Measurements from ENCODE around the gene CTBP1. TPM values are rescaled to one million over a fixed set of nuclear protein-coding genes. Genes with fewer than 3 reads are reported as not detected.

CTBP1 gene
- total RNA-seq, 1 donor from 2014 or later = 165 TPM

- H3K27me3 Mint-ChIP-seq (ENCODE audit: unreplicated experiment) = peaks cover 22% of the 10 kb centered on the region
Observed at GRCh38 chr4:1170976-1171310, 78.0 kb downstream of the CTBP1 start.

GRCh38 chr4:1170156-1170975 is 78.6 kb downstream of the CTBP1 start:
- H3K9me3 Mint-ChIP-seq (ENCODE audit: unreplicated experiment) = no peaks in the 10 kb centered on the region
- no peaks in the 10 kb centered on the region for H3K36me3 Mint-ChIP-seq (ENCODE audit: low read depth, unreplicated experiment)
- no peaks in the 10 kb centered on the region for H3K4me1 Mint-ChIP-seq (ENCODE audit: unreplicated experiment)
- no peak overlapping the region for H3K27ac Mint-ChIP-seq (ENCODE audit: unreplicated experiment)
- H3K4me3 Mint-ChIP-seq (ENCODE audit: unreplicated experiment) = no peak overlapping the region
- DNase-seq (ENCODE audit: low spot score) = no peak
- H3K27me3 Mint-ChIP-seq (ENCODE audit: unreplicated experiment) = peaks cover 23% of the 10 kb centered on the region
- no peak for TF ChIP-seq CTCF (IDR thresholded peaks at IDR 0.05; ENCODE audit: unreplicated experiment)

More at GRCh38 chr4:1170976-1171310, 78.0 kb downstream of the CTBP1 start:
- no peak overlapping the region for H3K4me3 Mint-ChIP-seq (ENCODE audit: unreplicated experiment)
- H3K4me1 Mint-ChIP-seq (ENCODE audit: unreplicated experiment) = no peaks in the 10 kb centered on the region
- no peaks in the 10 kb centered on the region for H3K9me3 Mint-ChIP-seq (ENCODE audit: unreplicated experiment)
- TF ChIP-seq CTCF (IDR thresholded peaks at IDR 0.05; ENCODE audit: unreplicated experiment) = no peak
- H3K36me3 Mint-ChIP-seq (ENCODE audit: low read depth, unreplicated experiment) = no peaks in the 10 kb centered on the region
- no peak for DNase-seq (ENCODE audit: low spot score)
- H3K27ac Mint-ChIP-seq (ENCODE audit: unreplicated experiment) = no peak overlapping the region

GRCh38 chr4:1169691-1170096 is 79.2 kb downstream of the CTBP1 start:
- Mint-ChIP-seq H3K4me3 (ENCODE audit: unreplicated experiment) (no peak overlapping the region), H3K27ac (ENCODE audit: unreplicated experiment) (no peak overlapping the region), H3K27me3 (ENCODE audit: unreplicated experiment) (peaks cover 23% of the 10 kb centered on the region), H3K9me3 (ENCODE audit: unreplicated experiment) (no peaks in the 10 kb centered on the region), H3K4me1 (ENCODE audit: unreplicated experiment) (no peaks in the 10 kb centered on the region), H3K36me3 (ENCODE audit: low read depth, unreplicated experiment) (no peaks in the 10 kb centered on the region)
- DNase-seq (ENCODE audit: low spot score) = no peak
- no peak for TF ChIP-seq CTCF (IDR thresholded peaks at IDR 0.05; ENCODE audit: unreplicated experiment)

GRCh38 chr4:1169171-1169671 is 79.7 kb downstream of the CTBP1 start:
- no peaks in the 10 kb centered on the region for H3K36me3 Mint-ChIP-seq (ENCODE audit: low read depth, unreplicated experiment)
- H3K9me3 Mint-ChIP-seq (ENCODE audit: unreplicated experiment) = no peaks in the 10 kb centered on the region
- H3K27me3 Mint-ChIP-seq (ENCODE audit: unreplicated experiment) = peaks cover 23% of the 10 kb centered on the region
- no peak overlapping the region for H3K4me3 Mint-ChIP-seq (ENCODE audit: unreplicated experiment)
- H3K4me1 Mint-ChIP-seq (ENCODE audit: unreplicated experiment) = no peaks in the 10 kb centered on the region
- TF ChIP-seq CTCF (IDR thresholded peaks at IDR 0.05; ENCODE audit: unreplicated experiment) = no peak
- H3K27ac Mint-ChIP-seq (ENCODE audit: unreplicated experiment) = no peak overlapping the region
- DNase-seq (ENCODE audit: low spot score) = no peak

Measured in endothelial cell (in vitro differentiated cells).